ENCODE results near the gene VWF.
"Not testable (repeated sequence)": the region's sequence is repeated elsewhere in the genome, so short reads cannot be mapped to it uniquely, and the experiment has no call there.

Gene VWF

DNA sequence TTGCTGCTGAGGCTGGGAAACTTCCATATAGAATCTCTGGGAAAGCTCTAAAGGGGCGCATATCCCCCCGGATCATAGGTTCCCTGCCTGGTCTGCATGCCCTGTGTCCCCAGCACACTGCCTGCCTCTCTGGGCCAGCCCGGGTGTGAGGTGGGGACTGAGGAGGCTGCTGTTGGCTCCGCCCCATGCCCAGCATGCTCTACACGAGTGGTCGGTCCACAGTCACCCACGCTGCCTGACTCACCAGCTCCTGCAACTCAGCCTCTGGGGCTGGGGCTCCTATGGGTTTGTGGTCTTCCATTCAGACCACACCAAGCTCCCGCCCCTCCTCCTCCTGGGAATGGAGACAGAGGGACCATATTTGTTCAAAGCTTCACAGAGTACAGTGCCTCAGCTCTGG lies 90.9 kb downstream of the VWF start:
- DNase-seq (ENCODE audit: low spot score) = no peak

DNA sequence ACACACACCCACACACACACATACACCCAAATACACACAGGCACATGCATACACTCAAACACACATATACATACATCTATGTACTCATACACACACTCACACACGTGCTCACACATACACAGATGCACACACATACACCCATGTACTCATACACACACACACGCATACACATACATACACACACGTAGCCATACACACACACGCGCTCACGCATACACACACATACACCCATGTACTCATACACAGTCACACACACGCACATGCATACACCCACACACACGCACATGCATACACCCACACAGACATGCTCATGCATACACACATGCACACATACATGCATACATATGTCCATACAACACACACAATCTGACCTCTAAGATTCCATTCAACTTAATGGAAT lies 91.7 kb downstream of the VWF start:
- DNase-seq (ENCODE audit: low spot score) = no peak

DNA sequence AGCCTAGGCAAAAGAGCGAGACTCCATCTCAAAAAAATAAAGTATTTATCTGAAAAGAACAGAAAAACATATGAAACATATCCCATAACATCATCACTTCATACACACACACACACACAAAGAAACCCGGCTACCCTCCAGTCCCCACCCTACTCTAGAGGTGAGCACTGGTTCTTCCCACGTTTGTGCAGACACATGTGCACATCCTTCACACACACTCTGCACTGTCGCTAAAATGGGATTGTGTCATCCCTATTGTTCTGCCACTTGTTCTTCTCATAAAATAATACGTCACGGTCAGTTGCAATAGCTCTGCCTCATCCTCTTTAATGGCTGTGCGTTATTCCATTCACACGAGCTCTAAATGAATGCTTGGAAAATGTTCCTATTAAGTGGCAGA lies 93.5 kb downstream of the VWF start:
- DNase-seq (ENCODE audit: low spot score) = no peak

DNA sequence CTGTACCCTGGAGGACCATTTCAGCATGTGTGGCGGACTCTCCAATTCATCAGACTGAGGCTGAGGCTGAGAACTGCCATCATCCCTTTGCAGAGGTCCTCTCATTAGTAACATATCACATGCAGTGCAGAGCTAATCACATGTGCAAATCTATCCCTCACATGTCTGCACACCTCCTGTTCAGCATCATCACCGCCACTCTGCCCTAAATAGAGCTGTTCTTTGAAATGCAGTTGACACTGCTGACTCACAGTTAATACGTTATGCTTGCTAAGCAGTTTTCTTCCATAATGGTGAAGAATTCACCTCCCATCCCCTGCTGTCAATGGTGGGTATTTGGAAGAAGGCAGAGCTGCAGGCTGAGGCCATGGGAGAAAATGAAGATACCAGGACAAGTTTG lies 94.4 kb downstream of the VWF start:
- DNase-seq (ENCODE audit: low spot score) = no peak

DNA sequence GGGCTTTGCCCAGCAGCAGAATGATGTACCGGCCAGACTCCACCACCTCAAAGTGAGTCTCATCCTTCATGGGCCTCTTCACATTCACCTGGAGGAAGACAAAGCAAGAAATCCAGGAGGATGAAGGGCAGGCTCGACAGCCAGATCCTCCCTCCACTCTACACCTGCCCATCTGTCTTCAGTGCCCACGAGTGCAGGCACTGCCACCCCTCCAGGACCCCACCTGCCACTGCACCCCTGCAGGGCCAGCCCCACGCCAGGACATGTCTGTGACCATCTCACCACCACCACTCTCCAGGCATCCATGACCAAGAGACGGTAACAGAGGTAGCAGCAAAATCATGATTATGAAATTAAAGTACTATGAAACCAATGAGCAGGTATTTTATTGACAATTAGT lies 95.1 kb downstream of the VWF start:
- DNase-seq (ENCODE audit: low spot score) = no peak

DNA sequence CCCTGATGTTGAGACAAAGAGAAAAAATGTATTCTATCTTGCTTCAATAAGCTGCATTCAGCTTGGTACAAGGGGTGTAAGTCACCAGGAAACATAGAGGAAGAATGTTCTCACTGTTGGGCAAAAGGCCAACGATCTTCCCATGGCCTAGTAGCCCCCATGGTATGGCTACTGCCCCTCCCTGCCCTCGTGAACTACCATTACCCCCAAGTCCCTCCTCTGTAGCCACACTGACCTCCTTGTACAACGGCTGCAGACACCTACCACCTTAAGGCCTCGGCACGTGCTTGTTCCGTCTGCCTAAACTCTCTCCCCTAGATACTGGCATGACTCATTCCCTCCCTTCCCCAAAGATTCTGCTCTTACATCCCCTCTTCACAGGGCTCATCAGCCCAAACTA lies 97.5 kb downstream of the VWF start:
- peak; percentile 31 for DNase-seq (ENCODE audit: low spot score)

DNA sequence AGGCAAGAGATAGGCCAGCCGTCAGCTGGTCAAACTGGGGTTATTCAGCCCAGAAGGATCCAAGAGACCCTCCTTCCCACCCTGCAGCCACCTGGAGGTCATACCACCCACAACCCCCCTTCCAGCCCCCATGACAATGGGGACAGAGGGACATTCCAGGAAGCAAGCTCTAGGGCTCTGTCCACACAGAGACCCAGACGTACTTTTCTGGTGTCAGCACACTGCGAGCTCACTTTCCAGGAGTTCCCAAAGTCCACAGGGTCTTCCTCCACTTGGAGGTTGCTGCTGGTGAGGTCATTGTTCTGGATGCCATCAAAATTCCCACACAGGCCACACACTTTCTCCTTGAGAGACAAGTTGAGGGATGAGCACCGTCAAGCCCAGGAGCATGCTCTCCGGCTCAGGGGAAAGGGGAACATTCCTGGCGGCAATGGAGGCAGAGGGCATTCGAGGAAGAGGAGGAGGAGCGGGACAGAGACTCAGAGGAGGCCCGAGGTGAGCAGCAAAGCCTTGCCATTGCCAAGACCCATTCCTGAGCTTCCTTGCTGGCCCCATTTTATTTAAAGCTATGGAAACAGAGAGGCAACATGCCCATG lies 98.7 kb downstream of the VWF start:
- DNase-seq (ENCODE audit: low spot score) = not testable (repeated sequence)

DNA sequence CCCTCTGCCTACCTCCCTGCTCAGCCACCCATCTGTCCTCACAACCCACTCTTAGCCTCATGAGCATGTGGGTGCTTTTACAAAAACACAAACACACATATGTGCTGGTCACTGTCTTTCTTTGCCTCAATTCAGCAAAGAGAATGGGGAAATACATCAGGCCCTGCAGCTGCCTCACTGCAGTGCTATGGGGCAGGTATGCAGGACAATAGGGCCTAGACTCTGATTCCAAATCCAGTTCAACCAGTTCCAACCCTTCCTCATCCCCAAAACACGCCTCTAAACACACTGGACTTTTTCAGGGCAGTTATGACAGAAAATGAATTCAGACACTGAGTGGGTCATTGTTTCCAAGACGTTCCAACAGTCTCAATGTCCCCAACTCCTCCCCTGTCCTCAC lies 100.4 kb downstream of the VWF start:
- not testable (repeated sequence) for DNase-seq (ENCODE audit: low spot score)

DNA sequence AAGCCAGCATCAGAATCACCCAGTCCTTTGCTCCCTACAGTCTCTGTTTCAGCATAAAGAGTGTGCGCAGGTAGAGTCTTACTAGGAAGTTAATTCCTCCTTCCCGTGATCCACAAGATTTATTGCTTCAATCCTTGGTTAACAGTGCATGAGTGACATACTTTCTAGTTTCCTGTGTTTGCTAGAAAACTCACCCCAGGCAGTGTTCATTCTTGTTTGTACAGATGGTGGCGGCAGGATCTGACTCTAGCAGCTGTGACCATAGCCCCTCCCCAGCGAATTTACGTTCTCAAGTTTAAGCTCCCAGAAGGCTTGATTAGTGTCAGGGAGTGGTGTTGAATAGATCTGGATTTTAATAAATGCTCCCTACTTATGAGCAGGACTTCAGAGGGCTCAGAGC lies 103.5 kb downstream of the VWF start:
- DNase-seq (ENCODE audit: low spot score) = no peak

DNA sequence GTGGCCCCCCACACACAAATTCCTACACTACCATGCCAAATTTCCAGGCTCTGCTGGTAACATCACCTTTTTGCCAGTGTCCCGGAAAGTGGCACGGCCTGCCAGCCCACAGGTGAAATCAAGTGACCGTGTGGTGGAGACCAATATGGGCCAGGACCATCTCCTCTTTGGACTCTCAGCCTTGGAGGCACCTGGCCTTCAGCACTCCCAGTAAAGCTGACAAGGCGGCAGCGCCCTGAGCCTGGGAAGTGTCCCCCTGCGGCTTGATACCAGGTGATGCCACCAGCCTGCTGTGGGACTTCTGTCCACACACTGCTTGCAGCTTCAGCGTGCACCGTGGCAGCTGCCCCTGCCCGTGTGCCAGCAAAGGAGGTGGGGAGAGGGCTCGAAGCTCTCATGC lies 104.0 kb downstream of the VWF start:
- DNase-seq (ENCODE audit: low spot score) = not testable (repeated sequence)

DNA sequence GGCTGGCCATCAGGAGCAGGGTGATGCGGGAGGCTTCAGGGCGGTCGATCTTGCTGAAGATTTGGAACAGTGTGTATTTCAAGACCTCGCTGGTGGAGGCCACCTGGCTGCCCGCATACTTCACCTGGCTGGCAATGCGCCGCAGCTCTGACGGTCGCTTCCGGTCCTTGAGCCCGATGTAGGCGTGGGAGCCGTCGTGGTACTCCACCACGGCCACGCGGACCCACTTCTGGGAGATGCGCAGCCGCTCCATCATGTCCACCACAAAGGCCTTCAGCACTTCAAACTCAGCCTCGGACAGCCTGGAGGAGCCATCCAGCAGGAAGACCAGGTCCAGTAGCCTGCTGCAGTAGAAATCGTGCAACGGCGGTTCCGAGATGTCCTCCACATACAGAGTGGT lies 105.2 kb downstream of the VWF start:
- not testable (repeated sequence) for DNase-seq (ENCODE audit: low spot score)

DNA sequence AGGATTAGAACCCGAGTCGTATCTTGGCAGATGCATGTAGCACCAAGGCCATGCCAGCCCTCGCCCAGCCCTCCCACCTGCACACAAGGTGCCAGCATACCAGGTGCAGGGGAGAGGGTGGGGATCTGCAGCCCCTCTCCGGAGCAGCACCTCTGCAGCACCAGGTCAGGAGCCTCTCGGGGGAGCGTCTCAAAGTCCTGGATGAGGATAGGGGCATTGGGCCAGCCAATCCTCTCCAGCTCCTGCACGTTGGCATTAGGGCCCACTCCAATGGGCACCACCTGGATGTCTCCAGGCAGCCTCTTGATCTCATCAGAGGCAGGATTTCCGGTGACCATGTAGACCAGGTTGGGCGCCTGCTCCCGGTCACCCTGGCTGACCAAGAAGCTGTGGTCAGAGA lies 106.2 kb downstream of the VWF start:
- DNase-seq (ENCODE audit: low spot score) = no peak

DNA sequence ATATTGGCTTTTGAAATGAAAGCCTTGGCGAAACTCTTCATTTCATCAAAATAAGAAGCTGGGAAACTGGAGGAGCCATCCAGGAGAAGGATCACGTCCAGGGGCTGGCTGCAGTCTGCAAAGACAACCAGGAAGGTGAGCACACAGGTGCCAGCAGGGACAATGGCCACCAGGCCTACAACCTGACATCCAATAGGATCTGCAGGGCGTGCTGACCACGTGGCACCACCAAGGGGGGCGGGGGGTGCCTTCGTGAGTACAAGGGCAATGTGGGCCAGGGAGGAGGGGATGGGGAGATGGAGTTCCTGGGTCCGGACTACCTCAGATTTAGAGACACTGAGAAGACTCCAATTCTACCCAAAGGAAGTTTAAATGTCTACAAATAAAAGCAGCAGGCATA lies 107.7 kb downstream of the VWF start:
- no peak for DNase-seq (ENCODE audit: low spot score)

DNA sequence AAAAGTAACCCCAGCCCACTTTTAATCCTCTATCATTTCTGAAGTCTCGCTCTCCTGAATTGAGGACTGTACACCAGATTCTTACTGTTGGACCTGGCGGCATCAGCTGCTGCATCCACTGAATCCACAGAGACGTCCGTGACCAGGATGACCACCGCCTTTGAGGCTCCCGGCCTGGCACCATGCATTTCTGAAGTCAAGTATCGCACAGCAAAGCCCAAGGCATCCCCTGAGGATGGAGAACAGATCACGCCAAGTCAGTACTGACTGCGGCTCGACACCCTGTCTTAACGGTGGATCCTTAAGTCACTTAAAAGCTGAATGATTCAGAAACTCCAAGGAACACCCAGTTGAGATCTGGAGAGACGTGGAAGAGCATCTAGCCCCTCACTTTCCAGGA lies 108.5 kb downstream of the VWF start:
- DNase-seq (ENCODE audit: low spot score) = not testable (repeated sequence)

DNA sequence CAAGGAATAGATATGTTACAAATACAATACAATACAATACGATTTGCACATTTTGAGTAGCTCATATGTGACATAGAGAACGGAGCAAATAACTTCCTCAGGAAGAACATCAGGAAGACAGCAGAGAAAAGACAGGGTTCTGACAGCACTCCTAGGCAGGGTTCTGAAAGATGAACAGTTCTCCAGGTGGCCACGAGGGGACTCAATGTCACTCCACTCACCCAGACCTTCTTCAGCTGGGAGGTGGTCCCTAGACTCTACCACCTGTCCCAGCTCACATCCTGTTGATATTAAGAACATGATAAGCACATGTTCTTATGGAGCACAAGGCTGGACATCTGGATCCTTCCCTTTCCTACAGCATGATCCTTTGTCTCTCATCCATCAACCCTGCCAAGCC lies 109.2 kb downstream of the VWF start:
- not testable (repeated sequence) for DNase-seq (ENCODE audit: low spot score)

DNA sequence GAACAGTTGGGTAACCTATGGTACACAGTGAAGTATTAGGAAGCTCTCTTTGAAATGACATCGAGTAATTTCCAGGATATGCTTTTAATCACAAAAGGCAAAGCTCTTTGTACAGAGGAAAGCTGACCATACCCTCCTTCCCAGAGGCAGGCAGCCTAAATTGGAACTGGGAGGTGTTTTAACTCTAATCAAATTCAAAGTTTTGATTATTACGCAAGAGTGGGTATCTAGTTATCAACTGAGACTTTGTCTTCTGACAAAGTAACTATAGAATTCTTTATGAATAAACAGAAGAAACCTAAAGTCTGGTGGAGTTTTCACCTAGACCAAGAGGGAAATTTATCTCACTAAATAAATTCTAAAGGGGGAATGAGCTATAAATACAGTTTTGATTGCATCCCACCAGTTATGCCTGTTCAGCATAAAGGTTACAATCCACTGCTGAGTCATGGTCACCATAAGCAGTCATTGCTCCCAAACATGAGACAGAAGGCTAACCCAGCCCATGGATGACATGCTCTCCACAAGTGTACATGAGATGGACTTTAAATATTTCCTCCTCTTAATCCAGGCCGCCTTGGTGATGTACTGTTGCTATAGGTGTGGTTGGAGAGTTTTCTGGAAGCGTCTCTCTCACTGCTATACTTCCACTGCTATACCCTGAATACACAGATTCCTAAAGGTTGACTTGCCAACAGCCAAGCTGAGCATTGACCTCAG lies 113.7 kb downstream of the VWF start:
- DNase-seq (ENCODE audit: low spot score) = not testable (repeated sequence)

DNA sequence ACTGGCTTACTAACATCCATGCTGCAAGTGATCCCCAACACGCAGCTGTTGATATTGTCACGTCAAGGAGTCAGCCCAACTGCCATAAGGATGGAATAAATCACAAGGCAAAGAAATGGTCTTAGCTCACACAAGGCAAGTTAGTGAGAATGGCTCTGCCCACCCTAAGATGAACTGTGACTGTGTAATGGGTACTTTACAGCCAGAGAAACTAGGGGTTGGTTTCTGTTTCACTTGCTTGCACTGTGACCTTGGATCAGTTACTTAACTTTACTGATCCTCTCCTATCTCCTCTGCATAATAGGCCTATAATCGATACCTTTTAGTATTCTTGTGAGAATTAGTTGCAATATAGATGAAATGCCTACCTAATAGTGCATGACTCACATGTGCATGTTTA lies 127.2 kb downstream of the VWF start:
- no peak for DNase-seq (ENCODE audit: low spot score)

DNA sequence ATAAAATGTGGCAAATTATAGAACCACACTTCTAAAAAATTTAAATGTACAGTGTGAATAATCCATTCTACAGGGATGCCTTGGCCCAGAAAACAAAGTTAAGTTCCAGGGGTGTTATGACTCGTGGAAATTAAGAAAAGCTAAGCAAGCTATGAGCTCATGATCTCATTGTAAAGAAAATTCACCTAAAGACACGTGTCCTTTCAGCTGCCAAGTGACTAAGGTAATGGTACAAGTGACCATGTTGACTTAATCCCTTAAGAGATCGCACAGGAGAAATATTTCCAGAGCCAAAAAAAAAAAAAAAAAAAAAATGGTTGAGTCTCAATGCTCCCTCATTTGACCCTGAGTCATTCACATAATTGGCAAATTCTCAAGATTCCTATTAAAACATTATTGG lies 128.0 kb downstream of the VWF start:
- DNase-seq (ENCODE audit: low spot score) = no peak

DNA sequence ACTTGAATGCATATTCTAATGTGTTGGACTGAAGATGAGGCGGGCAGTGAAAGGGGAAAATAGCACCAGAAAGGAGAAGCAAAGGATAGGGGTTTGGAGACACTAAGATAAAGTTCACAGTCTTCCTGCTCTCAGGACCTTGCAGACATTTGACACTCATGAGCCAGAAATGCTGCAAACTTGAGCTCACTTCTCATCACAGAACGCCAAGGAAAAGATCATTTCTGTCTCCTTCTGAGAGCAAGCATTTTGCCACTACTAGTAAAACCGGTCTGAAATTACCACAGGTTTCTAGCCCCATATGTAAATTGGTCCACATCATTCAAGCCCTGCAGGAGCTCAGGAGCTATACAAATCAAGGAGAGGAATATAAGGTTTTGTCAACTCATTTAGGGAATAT lies 134.8 kb downstream of the VWF start:
- no peak for DNase-seq (ENCODE audit: low spot score)

DNA sequence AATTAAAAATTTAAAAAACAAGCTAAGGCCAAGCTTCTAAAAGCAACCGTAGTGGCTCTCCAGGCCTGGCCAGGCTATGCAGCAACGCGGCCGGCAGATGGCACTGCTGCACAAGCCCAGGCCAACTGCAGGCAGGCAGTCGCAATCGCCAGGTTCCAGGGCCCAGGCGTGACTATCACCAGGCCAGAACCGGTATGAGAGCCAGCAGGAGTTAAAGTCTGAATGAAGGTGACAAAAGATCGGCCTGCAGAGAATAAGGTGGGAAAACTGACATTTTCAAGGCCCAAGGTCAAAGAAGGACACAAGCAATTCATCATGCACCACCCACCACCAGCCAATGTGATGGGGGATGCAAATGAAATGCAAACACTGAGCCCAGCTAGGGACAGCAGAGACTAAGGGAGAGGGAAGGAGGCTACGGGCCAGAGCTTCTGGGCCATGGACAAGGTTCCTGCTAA lies 135.8 kb downstream of the VWF start:
- DNase-seq (ENCODE audit: low spot score) = peak; percentile 80

DNA sequence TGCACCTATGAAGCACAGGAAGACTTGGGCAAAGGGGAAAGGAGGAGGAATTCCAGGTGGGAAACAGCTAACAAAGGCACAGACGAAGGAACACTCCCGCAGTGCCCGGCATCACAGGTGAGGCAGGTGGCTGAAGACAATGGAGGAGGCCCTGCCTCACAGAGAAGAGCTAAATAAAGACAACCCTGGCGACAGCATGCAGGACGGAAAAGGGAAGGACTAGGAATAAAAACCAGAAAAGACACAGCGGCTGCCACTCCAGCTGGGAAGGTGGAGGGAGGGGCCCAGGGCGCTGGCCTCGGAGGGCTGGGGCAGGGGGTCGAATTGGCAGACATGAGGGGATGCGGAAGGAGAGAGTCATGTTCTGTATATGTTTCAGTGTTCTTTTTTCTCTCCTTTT lies 136.4 kb downstream of the VWF start:
- DNase-seq (ENCODE audit: low spot score) = no peak

DNA sequence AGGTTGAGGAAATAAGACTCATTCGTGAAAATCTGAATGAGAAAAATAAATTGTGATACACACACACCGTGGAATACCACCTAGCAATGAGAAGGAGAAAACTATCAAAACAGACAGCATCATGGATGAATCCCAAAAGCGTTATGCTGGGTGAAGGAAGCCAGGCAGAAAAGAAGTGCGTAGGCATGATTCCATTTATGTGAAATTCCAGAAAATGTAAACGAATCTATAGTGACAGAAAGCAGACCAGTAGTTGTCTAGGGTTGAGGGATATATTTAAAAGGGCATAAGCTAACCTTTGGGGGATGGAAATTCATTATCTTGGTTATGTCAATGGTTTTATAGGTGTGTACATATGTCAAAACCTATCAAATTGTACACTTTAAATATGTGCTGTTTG lies 136.9 kb downstream of the VWF start:
- DNase-seq (ENCODE audit: low spot score) = no peak

DNA sequence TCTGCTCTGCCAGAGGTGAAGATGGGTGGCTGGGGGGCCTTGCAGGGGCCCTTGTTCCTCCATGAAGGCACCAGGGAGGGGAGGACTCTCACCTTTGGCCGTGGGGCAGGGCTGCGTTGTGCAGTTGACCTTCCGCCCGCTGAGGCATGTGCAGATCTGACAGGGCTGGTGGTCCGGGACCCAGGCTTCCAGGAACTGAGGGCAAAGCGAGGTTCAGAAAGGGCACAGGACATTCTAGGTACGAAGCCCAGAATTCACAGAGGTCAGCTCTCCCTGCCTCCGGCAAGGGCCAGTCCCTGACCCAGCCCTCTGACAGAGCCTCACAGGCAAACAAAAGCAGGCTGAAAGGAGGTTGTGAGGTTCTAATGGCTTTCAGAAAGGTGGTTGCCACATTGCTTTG lies 139.0 kb downstream of the VWF start:
- DNase-seq (ENCODE audit: low spot score) = no peak

DNA sequence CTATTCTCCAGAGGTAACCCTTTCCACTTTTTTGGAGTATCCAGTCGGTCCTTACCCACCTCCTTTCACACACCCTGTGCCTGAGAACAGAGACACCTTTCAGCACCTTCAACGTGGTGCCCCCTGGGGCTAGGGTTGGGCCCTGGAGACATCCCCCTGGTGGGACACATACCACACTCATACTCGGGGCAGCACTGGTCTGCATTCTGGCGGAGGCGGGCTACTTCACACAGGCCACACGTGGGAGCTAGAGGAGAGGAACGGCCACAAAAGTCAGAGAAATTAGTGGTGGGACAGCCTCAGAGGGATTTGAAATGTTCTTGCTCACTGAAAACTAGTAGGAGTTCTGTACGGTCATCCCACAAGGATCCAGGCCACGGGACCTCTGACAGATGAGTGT lies 139.6 kb downstream of the VWF start:
- no peak for DNase-seq (ENCODE audit: low spot score)

Measured in left forelimb (tissue), 1 donor.